Breast epithelium (tissue), 3 donors: ENCODE results near the gene AMACR.

Source experiments
- CTCF ChIP-seq, 3 donors: fragments of 450-650 bp; IDR thresholded peaks; one replicate each; pipeline ENCODE4 v1.5.1; 2016 to 2017; ENCODE audit warnings: antibody characterized with exemption in 3 of 3, mild to moderate bottlenecking in 3 of 3, moderate library complexity in 3 of 3
- POLR2A ChIP-seq: fragments of 450-650 bp; IDR thresholded peaks from one replicate; pipeline ENCODE4 v1.6.1; 2016; ENCODE audit warnings: antibody characterized with exemption, mild to moderate bottlenecking, moderate library complexity
- POLR2AphosphoS5 ChIP-seq, 3 donors: sonication (generic); formaldehyde crosslinking; IDR thresholded peaks; one replicate each; pipeline ENCODE4 v1.6.1; 2017; ENCODE audit warnings: antibody characterized with exemption in 3 of 3

GRCh38 chr5:33939556-33940262 lies 68.1 kb downstream of the AMACR start:
- no peak for TF ChIP-seq CTCF (IDR thresholded peaks at IDR 0.05)
- TF ChIP-seq POLR2A = no peak
- no peak for TF ChIP-seq POLR2AphosphoS5 (IDR thresholded peaks at IDR 0.05)
